T1000 (cell line): ENCODE data around the gene MAN2A2.

Source experiments
- DNase-seq: peaks from one replicate; lab custom pipeline; 2025; ENCODE audit warnings: mixed read lengths; lab: John Stamatoyannopoulos, UW

MAN2A2 gene

DNA sequence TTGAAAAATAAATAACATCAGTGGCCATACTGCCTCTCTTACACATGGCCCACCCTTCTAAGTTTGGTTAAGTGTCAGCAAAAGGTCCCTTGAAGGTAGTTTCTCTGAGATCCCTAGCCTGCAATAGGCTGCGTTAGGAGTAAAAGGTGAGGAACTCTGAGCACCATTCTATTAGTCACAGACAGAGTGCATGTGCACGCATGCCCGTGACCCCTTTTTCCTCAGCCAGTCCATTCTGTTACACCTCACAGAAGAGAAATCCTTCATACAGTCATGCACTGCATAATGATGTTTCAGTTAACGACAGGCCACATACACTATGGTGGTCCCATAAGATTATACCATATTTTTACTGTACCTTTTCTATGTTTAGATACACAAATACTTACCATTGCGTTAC lies 64.1 kb downstream of the MAN2A2 start:
- no peak for DNase-seq

DNA sequence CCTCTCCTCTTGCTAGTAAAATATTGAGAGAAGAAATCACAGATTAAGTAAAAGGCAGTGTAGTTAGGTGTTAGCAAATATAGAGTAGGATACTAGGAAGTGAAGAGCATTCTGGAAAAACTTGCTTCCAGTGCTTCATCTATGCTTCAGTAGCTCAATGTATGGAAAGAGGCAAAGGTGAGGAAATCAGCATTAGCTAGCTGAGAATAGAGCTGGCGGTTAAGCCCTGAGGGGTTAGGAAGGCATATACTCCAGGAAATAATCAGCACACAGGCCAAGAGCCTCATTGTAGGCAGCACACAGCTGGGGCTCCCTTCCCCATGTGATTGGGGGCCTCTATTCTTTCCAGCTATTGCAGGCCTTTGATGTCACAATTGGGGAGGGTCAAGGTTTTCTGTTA lies 65.3 kb downstream of the MAN2A2 start:
- DNase-seq = no peak

DNA sequence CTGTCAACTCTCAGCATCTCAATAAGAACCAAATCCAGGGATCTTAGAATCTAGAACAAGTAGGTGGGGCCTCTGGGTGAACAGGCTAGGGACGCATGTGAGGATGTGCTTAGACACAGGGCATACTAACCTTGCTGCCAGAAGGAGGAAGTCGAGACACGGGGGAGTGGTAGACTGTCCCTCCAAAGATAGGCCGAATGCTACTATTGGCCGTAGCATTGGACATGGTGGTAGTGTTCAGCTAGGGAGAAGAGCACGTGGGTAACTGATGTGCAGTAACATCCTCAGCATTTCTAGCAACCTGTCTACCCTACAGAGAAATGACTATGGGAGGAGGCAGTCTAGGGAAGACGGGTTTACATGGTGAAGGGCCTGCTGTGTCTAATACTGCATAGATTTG lies 67.2 kb downstream of the MAN2A2 start:
- DNase-seq = no peak

DNA sequence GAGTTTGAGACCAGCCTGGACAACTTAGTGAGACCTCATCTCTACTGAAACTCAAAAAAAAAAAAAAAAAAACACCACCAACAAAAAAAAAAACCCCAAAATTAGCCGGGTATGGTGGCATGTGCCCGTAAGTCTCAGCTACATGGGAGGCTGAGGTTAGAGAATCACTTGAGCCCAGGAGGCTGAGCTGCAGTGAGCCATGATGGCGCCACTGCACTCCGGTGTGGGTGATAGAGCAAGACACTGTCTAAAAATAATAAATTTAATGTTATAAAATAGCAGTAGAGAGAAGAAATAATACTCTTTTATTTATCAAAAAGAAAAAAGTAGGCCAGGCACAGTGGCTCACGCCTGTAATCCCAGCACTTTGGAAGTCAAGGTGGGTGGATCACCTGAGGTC lies 69.0 kb downstream of the MAN2A2 start:
- DNase-seq = no peak
